GM12801 (cell line): Measurements from ENCODE around the gene HNMT.

ENCODE experiments used
- CTCF ChIP-seq: IDR thresholded peaks from one replicate; pipeline ENCODE4 v1.5.1; 2011; ENCODE audit warnings: control low read depth; ENCODE audit not compliant: insufficient read length; ENCODE audit errors: extremely low read depth

Gene HNMT

GRCh38 chr2:138040616-138041015 lies 76.3 kb downstream of the HNMT start:
- TF ChIP-seq CTCF = no peak

GRCh38 chr2:138042311-138042710 lies 78.0 kb downstream of the HNMT start:
- TF ChIP-seq CTCF = no peak

GRCh38 chr2:138058427-138058826 lies 94.2 kb downstream of the HNMT start:
- no peak for TF ChIP-seq CTCF

- no peak for TF ChIP-seq CTCF
Observed at GRCh38 chr2:138059487-138060300, 95.4 kb downstream of the HNMT start.

- no peak for TF ChIP-seq CTCF
Observed at GRCh38 chr2:138060301-138060635, 96.0 kb downstream of the HNMT start.

GRCh38 chr2:138061961-138062360 lies 97.7 kb downstream of the HNMT start:
- TF ChIP-seq CTCF = no peak

GRCh38 chr2:138063181-138063580 lies 98.9 kb downstream of the HNMT start:
- TF ChIP-seq CTCF = no peak
